Uterus (tissue), 2 donors: Measurements from ENCODE around the gene SAMD7.

Experiments
- POLR2A ChIP-seq, 2 donors: fragments of 450-650 bp; IDR thresholded peaks; one replicate each; pipeline ENCODE4 v1.6.1; 2016; ENCODE audit warnings: antibody characterized with exemption in 2 of 2, mild to moderate bottlenecking in 1 of 2, moderate library complexity in 1 of 2
- TF ChIP-seq, protein P1 (sequence below), 4 experiments: fragments of 200-600 bp in 2 of 4; fragments of 450-650 bp in 2 of 4; sonication (generic) in 2 of 4; IDR thresholded peaks; one replicate each; pipeline ENCODE4 v1.5.1; 2016 to 2019; ENCODE audit warnings: antibody characterized with exemption in 4 of 4, mild to moderate bottlenecking in 2 of 4, moderate library complexity in 1 of 4

DNA sequence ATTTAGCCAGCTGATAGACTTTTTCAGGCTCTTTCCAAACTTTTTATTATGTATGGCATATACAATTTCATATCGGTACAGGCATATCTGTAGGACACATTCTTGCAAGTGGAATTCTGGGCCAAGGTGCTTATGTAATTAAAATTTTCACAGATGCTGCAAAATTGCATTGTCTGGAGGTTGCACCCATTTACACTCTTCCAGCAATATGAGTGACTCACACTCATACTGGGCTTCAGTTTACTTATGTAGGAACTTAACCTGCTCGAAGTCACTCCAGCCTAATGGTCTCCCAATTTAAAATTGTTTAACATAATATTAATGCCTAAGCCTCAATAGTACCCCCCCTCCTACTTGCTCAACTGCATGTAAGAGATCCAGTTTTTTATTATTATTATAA, 44.0 kb downstream of the SAMD7 start:
- TF ChIP-seq, protein P1, sequence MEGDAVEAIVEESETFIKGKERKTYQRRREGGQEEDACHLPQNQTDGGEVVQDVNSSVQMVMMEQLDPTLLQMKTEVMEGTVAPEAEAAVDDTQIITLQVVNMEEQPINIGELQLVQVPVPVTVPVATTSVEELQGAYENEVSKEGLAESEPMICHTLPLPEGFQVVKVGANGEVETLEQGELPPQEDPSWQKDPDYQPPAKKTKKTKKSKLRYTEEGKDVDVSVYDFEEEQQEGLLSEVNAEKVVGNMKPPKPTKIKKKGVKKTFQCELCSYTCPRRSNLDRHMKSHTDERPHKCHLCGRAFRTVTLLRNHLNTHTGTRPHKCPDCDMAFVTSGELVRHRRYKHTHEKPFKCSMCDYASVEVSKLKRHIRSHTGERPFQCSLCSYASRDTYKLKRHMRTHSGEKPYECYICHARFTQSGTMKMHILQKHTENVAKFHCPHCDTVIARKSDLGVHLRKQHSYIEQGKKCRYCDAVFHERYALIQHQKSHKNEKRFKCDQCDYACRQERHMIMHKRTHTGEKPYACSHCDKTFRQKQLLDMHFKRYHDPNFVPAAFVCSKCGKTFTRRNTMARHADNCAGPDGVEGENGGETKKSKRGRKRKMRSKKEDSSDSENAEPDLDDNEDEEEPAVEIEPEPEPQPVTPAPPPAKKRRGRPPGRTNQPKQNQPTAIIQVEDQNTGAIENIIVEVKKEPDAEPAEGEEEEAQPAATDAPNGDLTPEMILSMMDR (IDR thresholded peaks at IDR 0.05) = no peak
- TF ChIP-seq POLR2A (IDR thresholded peaks at IDR 0.05) = no peak
